ENCODE data around the gene ARPC2.
A peak's percentile ranks its signal among the peaks of the same experiment; 100 is the strongest.

ARPC2 gene

GRCh38 chr2:218218268-218219185 is 1.5 kb downstream of the ARPC2 start:
- peaks cover 13% of the 10 kb centered on the region for H3K4me1 ChIP-seq (ENCODE audit: control insufficient read depth, low read depth, low read length)
- peak overlapping the region; percentile 83 for H3K9ac ChIP-seq (ENCODE audit: low read length)
- peaks cover 4% of the 10 kb centered on the region for H3K36me3 ChIP-seq (ENCODE audit: control insufficient read depth, low read depth, low read length)
- H3K27ac ChIP-seq (ENCODE audit: low read length), result no peak overlapping the region
- H3K9me3 ChIP-seq (ENCODE audit: control insufficient read depth, low read depth, low read length), result no peaks in the 10 kb centered on the region
- H3K27me3 ChIP-seq (ENCODE audit: control insufficient read depth, insufficient read depth, low read length), result no peaks in the 10 kb centered on the region
- H3K4me3 ChIP-seq (ENCODE audit: low read length), result peak overlapping the region; percentile 67

DNA sequence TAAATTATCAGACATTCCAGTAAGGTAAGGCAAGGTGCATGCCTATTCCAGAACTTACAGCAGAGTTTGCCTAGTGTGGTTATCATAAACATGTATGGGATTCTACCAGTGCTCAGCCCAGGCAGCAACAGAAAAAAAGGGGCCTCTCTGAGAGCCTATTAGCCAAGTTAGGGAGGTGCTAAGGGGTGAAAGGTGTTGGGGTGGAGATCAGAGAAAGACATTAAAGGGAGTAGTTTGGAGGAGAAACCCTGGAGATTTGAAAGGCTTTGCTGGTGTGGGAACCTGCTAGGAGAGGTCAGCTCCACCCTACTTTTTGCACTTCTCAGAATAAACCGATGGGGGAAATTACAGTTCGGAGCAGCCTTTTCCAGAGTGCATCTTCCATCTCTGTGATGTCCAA is 2.9 kb downstream of the ARPC2 start:
- no peaks in the 10 kb centered on the region for H3K27me3 ChIP-seq (ENCODE audit: control insufficient read depth, insufficient read depth, low read length)
- H3K4me3 ChIP-seq (ENCODE audit: low read length), result no peak overlapping the region
- H3K36me3 ChIP-seq (ENCODE audit: control insufficient read depth, low read depth, low read length), result peaks cover 9% of the 10 kb centered on the region
- no peak overlapping the region for H3K27ac ChIP-seq (ENCODE audit: low read length)
- H3K9me3 ChIP-seq (ENCODE audit: control insufficient read depth, low read depth, low read length), result no peaks in the 10 kb centered on the region
- peaks cover 13% of the 10 kb centered on the region for H3K4me1 ChIP-seq (ENCODE audit: control insufficient read depth, low read depth, low read length)
- H3K9ac ChIP-seq (ENCODE audit: low read length), result peak overlapping the region; percentile 1

DNA sequence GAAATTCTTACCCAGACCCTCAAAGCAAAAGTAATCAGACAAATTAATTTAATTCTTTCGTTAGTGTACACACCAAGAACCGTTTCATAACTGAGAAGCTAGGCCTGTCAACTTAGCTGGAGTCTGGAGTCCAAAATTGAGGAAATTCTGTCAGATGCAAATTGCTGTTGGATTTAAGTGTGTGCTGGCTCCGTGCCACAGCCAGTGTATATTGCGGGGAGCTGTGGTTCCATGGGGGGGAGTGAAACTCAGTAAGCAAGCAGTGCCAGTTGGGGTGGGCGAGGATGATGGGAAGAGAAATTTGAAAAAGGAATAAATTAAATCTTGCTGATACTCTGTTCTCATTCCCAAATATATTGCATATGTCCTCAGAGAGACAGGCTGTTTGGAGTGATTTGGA is 4.0 kb downstream of the ARPC2 start:
- Histone ChIP-seq H3K4me3 (ENCODE audit: low read length) (no peak overlapping the region), H3K4me1 (ENCODE audit: control insufficient read depth, low read depth, low read length) (peaks cover 13% of the 10 kb centered on the region), H3K27me3 (ENCODE audit: control insufficient read depth, insufficient read depth, low read length) (no peaks in the 10 kb centered on the region), H3K9ac (ENCODE audit: low read length) (no peak overlapping the region), H3K27ac (ENCODE audit: low read length) (no peak overlapping the region), H3K9me3 (ENCODE audit: control insufficient read depth, low read depth, low read length) (no peaks in the 10 kb centered on the region), H3K36me3 (ENCODE audit: control insufficient read depth, low read depth, low read length) (peaks cover 20% of the 10 kb centered on the region)

- no peaks in the 10 kb centered on the region for H3K27me3 ChIP-seq (ENCODE audit: control insufficient read depth, insufficient read depth, low read length)
- no peak overlapping the region for H3K27ac ChIP-seq (ENCODE audit: low read length)
- H3K36me3 ChIP-seq (ENCODE audit: control insufficient read depth, low read depth, low read length), result peaks cover 32% of the 10 kb centered on the region
- no peak overlapping the region for H3K4me3 ChIP-seq (ENCODE audit: low read length)
- H3K9ac ChIP-seq (ENCODE audit: low read length), result no peak overlapping the region
- no peaks in the 10 kb centered on the region for H3K9me3 ChIP-seq (ENCODE audit: control insufficient read depth, low read depth, low read length)
- H3K4me1 ChIP-seq (ENCODE audit: control insufficient read depth, low read depth, low read length), result peaks cover 13% of the 10 kb centered on the region
Observed at GRCh38 chr2:218223046-218223445, 6.1 kb downstream of the ARPC2 start.

DNA sequence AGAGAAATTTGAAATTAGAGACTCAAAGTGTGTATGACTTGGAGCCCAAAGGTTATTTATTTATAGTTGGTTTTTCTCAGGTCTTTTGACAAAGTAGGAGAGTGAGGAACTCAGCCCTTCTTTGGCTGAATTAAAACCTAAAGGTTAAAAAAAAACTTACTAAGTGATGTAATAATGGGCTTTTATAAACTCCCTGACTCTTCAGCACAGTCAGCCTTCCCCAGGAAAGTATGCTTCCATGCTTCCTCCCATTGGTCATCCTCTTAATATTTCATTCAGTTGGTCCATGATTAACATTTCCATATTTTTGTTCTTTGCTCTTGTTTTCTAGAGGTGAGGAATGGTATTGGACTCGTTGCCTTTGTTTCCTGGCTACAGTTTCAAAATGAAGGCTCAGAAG is 7.2 kb downstream of the ARPC2 start:
- H3K36me3 ChIP-seq (ENCODE audit: control insufficient read depth, low read depth, low read length), result peaks cover 42% of the 10 kb centered on the region
- no peak overlapping the region for H3K27ac ChIP-seq (ENCODE audit: low read length)
- no peak overlapping the region for H3K9ac ChIP-seq (ENCODE audit: low read length)
- H3K4me1 ChIP-seq (ENCODE audit: control insufficient read depth, low read depth, low read length), result peaks cover 4% of the 10 kb centered on the region
- no peaks in the 10 kb centered on the region for H3K27me3 ChIP-seq (ENCODE audit: control insufficient read depth, insufficient read depth, low read length)
- H3K4me3 ChIP-seq (ENCODE audit: low read length), result no peak overlapping the region
- H3K9me3 ChIP-seq (ENCODE audit: control insufficient read depth, low read depth, low read length), result no peaks in the 10 kb centered on the region

DNA sequence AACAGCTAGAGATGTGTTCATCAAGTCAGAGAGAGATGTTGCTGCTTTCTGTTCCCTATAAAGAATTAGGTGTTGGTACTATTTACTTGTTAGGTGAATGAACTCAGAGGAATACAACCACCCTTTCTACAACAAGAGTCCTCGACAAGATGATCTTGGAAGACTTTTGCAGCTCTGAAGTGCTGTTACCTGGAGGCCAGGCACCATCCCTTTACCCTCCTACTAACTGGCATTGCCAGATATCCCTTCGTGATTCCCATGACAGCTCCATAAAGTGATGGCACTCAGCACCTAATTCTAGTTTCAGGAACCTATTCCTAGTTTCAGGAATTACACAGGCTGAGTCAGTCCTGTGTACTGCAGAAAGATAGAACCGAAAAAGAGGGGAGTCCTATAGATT is 9.9 kb downstream of the ARPC2 start:
- peaks cover 63% of the 10 kb centered on the region for H3K36me3 ChIP-seq (ENCODE audit: control insufficient read depth, low read depth, low read length)
- H3K9me3 ChIP-seq (ENCODE audit: control insufficient read depth, low read depth, low read length), result no peaks in the 10 kb centered on the region
- no peaks in the 10 kb centered on the region for H3K4me1 ChIP-seq (ENCODE audit: control insufficient read depth, low read depth, low read length)
- no peak overlapping the region for H3K4me3 ChIP-seq (ENCODE audit: low read length)
- H3K9ac ChIP-seq (ENCODE audit: low read length), result no peak overlapping the region
- no peak overlapping the region for H3K27ac ChIP-seq (ENCODE audit: low read length)
- H3K27me3 ChIP-seq (ENCODE audit: control insufficient read depth, insufficient read depth, low read length), result no peaks in the 10 kb centered on the region

DNA sequence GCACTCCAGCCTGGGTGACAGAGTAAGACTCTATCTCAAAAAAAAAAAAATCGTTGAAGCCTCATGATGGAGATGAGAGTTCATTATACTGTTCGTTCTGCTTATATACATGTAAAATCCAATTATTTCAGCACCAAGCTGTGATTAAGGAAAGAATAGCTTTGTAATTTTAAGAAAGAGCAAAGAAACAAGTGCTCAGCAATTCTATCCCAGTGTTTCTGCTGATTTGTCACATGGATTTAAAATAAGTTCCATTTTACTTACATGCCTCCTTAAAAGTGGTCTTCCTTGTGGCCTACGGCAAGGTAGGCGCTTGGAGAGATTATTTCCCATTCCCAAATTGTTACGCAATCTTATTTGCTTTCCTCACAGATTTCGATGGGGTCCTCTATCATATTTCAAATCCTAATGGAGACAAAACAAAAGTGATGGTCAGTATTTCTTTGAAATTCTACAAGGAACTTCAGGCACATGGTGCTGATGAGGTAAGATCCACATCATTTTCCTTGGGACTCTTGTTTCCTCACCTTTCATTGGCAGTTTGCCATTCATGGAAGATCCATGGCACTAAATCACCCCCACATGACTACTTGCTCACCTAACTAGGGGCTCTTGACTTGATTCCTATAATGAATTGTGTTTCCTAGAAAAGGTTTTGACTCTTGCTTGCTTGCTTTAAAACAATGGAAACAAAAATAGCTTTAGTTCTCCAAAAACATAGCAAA is 11.5 kb downstream of the ARPC2 start:
- no peak overlapping the region for H3K4me3 ChIP-seq (ENCODE audit: low read length)
- no peaks in the 10 kb centered on the region for H3K4me1 ChIP-seq (ENCODE audit: control insufficient read depth, low read depth, low read length)
- peaks cover 72% of the 10 kb centered on the region for H3K36me3 ChIP-seq (ENCODE audit: control insufficient read depth, low read depth, low read length)
- no peaks in the 10 kb centered on the region for H3K9me3 ChIP-seq (ENCODE audit: control insufficient read depth, low read depth, low read length)
- H3K9ac ChIP-seq (ENCODE audit: low read length), result no peak overlapping the region
- no peaks in the 10 kb centered on the region for H3K27me3 ChIP-seq (ENCODE audit: control insufficient read depth, insufficient read depth, low read length)
- no peak overlapping the region for H3K27ac ChIP-seq (ENCODE audit: low read length)

- Histone ChIP-seq H3K27ac (ENCODE audit: low read length) (no peak overlapping the region), H3K27me3 (ENCODE audit: control insufficient read depth, insufficient read depth, low read length) (no peaks in the 10 kb centered on the region), H3K4me1 (ENCODE audit: control insufficient read depth, low read depth, low read length) (no peaks in the 10 kb centered on the region), H3K9me3 (ENCODE audit: control insufficient read depth, low read depth, low read length) (no peaks in the 10 kb centered on the region), H3K36me3 (ENCODE audit: control insufficient read depth, low read depth, low read length) (peaks cover 77% of the 10 kb centered on the region), H3K9ac (ENCODE audit: low read length) (no peak overlapping the region), H3K4me3 (ENCODE audit: low read length) (no peak overlapping the region)
Observed at GRCh38 chr2:218229239-218229638, 12.2 kb downstream of the ARPC2 start.

GRCh38 chr2:218229851-218230250 is 12.9 kb downstream of the ARPC2 start:
- no peak overlapping the region for H3K9ac ChIP-seq (ENCODE audit: low read length)
- H3K4me3 ChIP-seq (ENCODE audit: low read length), result no peak overlapping the region
- H3K27me3 ChIP-seq (ENCODE audit: control insufficient read depth, insufficient read depth, low read length), result no peaks in the 10 kb centered on the region
- H3K9me3 ChIP-seq (ENCODE audit: control insufficient read depth, low read depth, low read length), result no peaks in the 10 kb centered on the region
- no peaks in the 10 kb centered on the region for H3K4me1 ChIP-seq (ENCODE audit: control insufficient read depth, low read depth, low read length)
- peaks cover 79% of the 10 kb centered on the region for H3K36me3 ChIP-seq (ENCODE audit: control insufficient read depth, low read depth, low read length)
- H3K27ac ChIP-seq (ENCODE audit: low read length), result no peak overlapping the region

GRCh38 chr2:218230882-218231281 is 13.9 kb downstream of the ARPC2 start:
- H3K9me3 ChIP-seq (ENCODE audit: control insufficient read depth, low read depth, low read length), result no peaks in the 10 kb centered on the region
- H3K27ac ChIP-seq (ENCODE audit: low read length), result no peak overlapping the region
- peaks cover 76% of the 10 kb centered on the region for H3K36me3 ChIP-seq (ENCODE audit: control insufficient read depth, low read depth, low read length)
- H3K4me3 ChIP-seq (ENCODE audit: low read length), result no peak overlapping the region
- no peak overlapping the region for H3K9ac ChIP-seq (ENCODE audit: low read length)
- H3K27me3 ChIP-seq (ENCODE audit: control insufficient read depth, insufficient read depth, low read length), result no peaks in the 10 kb centered on the region
- no peaks in the 10 kb centered on the region for H3K4me1 ChIP-seq (ENCODE audit: control insufficient read depth, low read depth, low read length)

DNA sequence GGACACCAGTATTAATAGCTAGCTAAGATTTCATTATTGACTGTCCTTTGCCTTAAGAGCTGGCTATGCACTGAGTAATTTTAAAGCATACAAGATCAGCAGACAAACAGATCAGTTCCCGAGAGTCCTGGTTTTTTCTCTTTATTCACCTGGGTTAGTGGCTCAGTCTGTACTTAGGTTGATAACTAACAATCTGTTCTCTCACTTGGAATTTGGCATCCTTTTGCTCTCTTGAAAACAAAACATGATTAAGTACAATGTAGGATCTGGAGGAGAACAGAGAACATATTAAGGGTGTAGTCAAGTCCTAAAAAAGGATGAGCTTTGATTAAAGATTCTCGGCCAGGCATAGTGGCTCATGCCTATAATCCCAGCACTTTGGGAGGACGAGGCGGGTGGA is 16.6 kb downstream of the ARPC2 start:
- Histone ChIP-seq H3K4me3 (ENCODE audit: low read length) (no peak overlapping the region), H3K36me3 (ENCODE audit: control insufficient read depth, low read depth, low read length) (peaks cover 79% of the 10 kb centered on the region), H3K9me3 (ENCODE audit: control insufficient read depth, low read depth, low read length) (no peaks in the 10 kb centered on the region), H3K9ac (ENCODE audit: low read length) (no peak overlapping the region), H3K4me1 (ENCODE audit: control insufficient read depth, low read depth, low read length) (no peaks in the 10 kb centered on the region), H3K27ac (ENCODE audit: low read length) (no peak overlapping the region), H3K27me3 (ENCODE audit: control insufficient read depth, insufficient read depth, low read length) (no peaks in the 10 kb centered on the region)
